Measurements from ENCODE around the gene CTR9. TPM values are rescaled to one million over a fixed set of nuclear protein-coding genes. Genes with fewer than 3 reads are reported as not detected.

CTR9 gene
- total and polyA plus RNA-seq, 9 of the 15 experiments (the other 6 are each of a cell fraction or from before 2014, with no cell fraction given), result 25.4 to 79.3 (median 47.3) TPM

GRCh38 chr11:10808553-10809372 lies 57.7 kb downstream of the CTR9 start, which contains the start of gene EIF4G2 (continued):
- TF ChIP-seq ZBTB12 (CRISPR knock-in tag; IDR thresholded peaks at IDR 0.05) (no peak), MLLT1 (IDR thresholded peaks at IDR 0.05) (peak; percentile 95 to 96), ZKSCAN3 (CRISPR knock-in tag; IDR thresholded peaks at IDR 0.05) (no peak), AFF4 (CRISPR knock-in tag; IDR thresholded peaks at IDR 0.05) (peak; percentile 7; the same call in 1 of the 2 replicates), ILK (tag; IDR thresholded peaks at IDR 0.05; ENCODE audit: borderline replicate concordance, low read depth) (no peak), TAL1 (IDR thresholded peaks at IDR 0.05) (peak; percentile 26; the same call in 1 of the 2 replicates), CTBP1 (IDR thresholded peaks at IDR 0.05; ENCODE audit: borderline replicate concordance) (peak; percentile 64; the same call in 1 of the 2 replicates), ZC3H4 (CRISPR knock-in tag; IDR thresholded peaks at IDR 0.05; ENCODE audit: borderline replicate concordance) (no peak), SRSF9 (IDR thresholded peaks at IDR 0.05; ENCODE audit: borderline replicate concordance, low read depth, low read length) (no peak), MTA3 (IDR thresholded peaks at IDR 0.05; ENCODE audit: borderline replicate concordance) (peak; percentile 90), NFXL1 (CRISPR knock-in tag; IDR thresholded peaks at IDR 0.05) (no peak), NR2C2 (CRISPR knock-in tag; IDR thresholded peaks at IDR 0.05) (peak; percentile 21; the same call in 1 of the 2 replicates), NR2C2 (tag; IDR thresholded peaks at IDR 0.05) (no peak; the same call in 1 of the 2 replicates), IRF1 (CRISPR knock-in tag; IDR thresholded peaks at IDR 0.05; ENCODE audit: borderline replicate concordance) (no peak), ZNF79 (CRISPR knock-in tag; IDR thresholded peaks at IDR 0.05; ENCODE audit: low read depth) (0 out of 2 replicates have a peak, but pooled peaks have one; percentile 48), KAT8 (IDR thresholded peaks at IDR 0.05; ENCODE audit: low read depth) (peak; percentile 100), ZNF431 (CRISPR knock-in tag; IDR thresholded peaks at IDR 0.05) (no peak), HNRNPH1 (optimal IDR thresholded peaks at IDR 0.05; ENCODE audit: low read depth, low read length) (peak; percentile 90), IFI16 (CRISPR knock-in tag; IDR thresholded peaks at IDR 0.05) (no peak), PRMT5 (CRISPR knock-in tag; IDR thresholded peaks at IDR 0.05) (no peak)
